SK-MEL-5 (cell line): ENCODE results near the gene SORCS2. TPM values are rescaled to one million over a fixed set of nuclear protein-coding genes. Genes with fewer than 3 reads are reported as not detected.

Source experiments
- DNase-seq: peaks from one replicate; pipeline ENCODE4 v3.0.0-alpha.2; 2016; ENCODE audit warnings: low read depth, low spot score
- in situ Hi-C: cut with HindIII; loops from 2 replicates; pipeline ENCODE4 v1.10.0; 2016; ENCODE audit warnings: low sequenced_read_pairs, high pct_unique_total_duplicates, low pct_unique_long_range_greater_than_20kb
- total RNA-seq: library from RNA; depleted of rRNA; stranded (reverse); fragments of >200 nt; shearing (Covaris generic); gene quantifications from 2 replicates; pipeline ENCODE4 v1.2.3, GENCODE V29; 2014

The SORCS2 gene
- total RNA-seq, 1 experiment from 2014 or later = not detected

- in situ Hi-C loops = no loop called here
- DNase-seq = no peak
Observed at GRCh38 chr4:7737268-7737645, 544.9 kb downstream of the SORCS2 start.

DNA sequence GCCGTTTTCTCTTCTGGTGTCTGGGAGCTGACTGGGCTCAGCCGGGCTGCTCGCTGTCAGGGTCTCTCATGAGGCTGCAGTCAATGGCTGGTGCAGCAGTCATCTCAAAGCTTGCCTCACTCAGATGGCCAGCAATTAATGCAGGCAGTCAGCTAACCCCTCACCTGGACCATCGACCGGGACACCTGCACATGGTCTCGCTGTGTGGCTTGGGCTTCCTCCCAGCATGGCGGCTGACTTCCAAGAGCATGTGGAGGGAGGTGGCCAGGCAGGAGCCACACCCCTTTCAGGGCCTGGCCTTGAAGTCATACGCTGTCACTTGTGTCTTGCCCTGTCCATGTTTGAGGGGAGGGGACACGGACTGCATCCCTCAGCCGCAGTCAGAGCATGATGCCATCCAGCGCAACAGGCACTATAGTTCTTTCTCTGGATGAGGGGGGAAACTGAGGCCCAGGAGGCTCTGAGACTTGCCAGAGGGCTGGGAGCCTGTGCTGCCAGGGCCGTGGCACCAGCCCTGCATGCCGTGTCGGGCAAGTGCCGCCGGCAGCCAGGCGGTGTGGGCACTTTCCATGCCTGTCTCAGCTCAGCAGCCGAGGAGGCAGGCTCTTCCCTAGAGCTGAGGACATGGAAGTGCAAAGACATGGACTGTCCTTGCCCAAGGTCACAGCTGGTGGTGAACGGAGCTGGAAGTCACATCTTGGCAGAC, 545.6 kb downstream of the SORCS2 start:
- in situ Hi-C loops = no loop called here
- DNase-seq = no peak

DNA sequence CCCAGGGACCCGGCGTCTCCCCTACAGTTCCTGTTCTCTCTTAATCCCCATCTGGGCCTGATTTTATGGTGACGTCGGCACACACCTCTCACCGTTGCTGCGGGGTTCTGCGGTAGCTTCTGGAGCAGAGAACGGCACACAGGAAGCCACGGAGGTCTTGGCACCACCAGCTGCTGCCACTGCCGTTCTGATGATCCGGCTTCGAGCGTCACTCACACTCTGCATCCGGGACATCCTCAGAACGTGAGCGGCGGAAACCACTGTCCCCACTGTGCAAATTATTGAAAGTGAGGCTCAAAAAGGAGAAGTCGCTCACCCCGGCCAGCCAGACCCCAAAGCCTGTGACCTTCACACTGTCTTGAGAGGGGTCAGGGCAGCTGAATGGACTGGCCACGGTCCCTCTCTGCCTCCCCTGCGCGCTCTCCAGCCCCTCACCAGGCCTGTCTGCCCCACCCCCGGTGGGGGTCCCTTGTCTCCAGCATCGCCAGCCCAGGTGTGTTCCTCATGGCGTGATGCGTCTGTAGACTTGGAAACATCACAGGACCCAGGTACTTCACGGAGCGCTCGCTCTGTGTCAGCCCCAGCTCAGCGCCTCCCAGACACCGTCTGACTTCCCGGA, 546.2 kb downstream of the SORCS2 start:
- in situ Hi-C loops = no loop called here
- DNase-seq = no peak

- DNase-seq = no peak
- in situ Hi-C loops = no loop called here
Observed at GRCh38 chr4:7739077-7739917, 547.0 kb downstream of the SORCS2 start.

- DNase-seq = no peak
- in situ Hi-C loops = no loop called here
Observed at GRCh38 chr4:7739918-7740865, 547.9 kb downstream of the SORCS2 start.

GRCh38 chr4:7740866-7741525, 548.7 kb downstream of the SORCS2 start:
- no peak for DNase-seq
- in situ Hi-C loops = no loop called here

GRCh38 chr4:7741946-7742806, 549.8 kb downstream of the SORCS2 start:
- in situ Hi-C loops = no loop called here
- no peak for DNase-seq

GRCh38 chr4:7742807-7743280, 550.5 kb downstream of the SORCS2 start:
- no peak for DNase-seq
- in situ Hi-C loops = no loop called here

DNA sequence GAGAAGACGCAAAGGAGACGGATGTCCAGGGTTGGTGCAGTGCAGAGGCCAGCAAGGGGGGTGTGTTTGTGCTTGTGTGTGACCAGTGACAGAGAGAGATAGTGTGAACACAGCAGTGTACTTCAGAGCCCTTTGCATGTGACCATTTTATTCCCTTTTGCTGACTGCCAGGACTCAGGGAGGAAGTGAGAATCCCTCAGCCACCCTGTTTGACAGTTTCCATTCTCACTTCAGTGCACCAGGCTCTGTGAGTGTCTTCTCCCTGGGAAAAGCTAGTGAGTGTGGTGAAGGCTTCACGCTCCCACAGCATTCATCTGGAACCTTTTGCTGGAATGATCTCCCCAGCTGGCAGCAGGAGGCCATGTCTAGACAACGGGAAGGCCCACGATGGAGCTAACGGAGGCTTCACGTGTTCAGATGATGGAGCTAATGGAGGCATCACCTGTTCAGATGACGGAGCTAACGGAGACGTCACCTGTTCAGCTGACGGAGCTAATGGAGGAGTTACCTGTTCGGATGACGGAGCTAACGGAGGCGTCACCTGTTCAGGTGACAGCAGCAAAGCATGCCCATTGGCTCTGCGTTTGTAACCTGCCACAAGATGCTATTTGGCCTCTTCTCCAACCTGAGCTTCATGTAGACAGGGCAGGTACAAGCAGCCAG, 551.9 kb downstream of the SORCS2 start:
- in situ Hi-C loops = no loop called here
- no peak for DNase-seq

- in situ Hi-C loops = no loop called here
- DNase-seq = no peak
Observed at GRCh38 chr4:7745301-7745885, 553.1 kb downstream of the SORCS2 start.

- no peak for DNase-seq
- in situ Hi-C loops = no loop called here
Observed at GRCh38 chr4:7746351-7747061, 554.2 kb downstream of the SORCS2 start.

DNA sequence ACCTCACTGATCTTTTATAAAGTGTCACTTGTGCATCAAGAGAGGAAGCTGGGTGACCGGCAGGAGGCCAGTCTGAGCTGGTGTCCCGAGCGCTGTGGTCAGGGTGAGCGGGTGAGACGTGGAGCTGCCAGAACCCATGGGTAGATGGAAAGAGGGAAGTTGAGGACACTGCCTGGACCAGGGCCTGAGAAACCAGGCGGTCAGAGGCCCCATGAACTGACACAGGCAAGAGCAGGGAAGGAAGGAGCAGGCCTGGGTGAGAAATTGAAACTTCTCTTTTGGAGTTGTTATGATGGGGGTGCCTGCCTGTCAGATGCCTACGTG, 554.7 kb downstream of the SORCS2 start:
- in situ Hi-C loops = no loop called here
- no peak for DNase-seq

DNA sequence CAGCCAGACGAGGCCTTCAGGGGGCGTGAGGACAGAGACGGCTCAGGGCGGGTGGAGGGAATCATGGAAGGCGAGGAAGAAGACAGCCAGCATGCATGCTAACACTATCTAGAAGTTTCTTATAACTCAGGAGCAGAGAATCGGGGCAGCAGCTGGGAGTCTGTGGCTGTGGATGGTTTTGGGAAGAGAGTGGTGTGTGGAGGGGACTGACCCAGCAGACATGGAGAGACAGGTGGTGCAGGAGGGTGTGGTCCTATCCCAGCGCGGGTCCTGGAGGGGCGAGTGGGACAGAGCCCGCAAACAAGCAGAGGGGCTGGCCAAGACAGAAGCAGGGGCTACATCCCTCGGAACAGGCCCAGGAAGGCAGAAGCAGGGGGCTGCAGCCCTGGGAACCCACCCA, 555.2 kb downstream of the SORCS2 start:
- no peak for DNase-seq
- in situ Hi-C loops = no loop called here

DNA sequence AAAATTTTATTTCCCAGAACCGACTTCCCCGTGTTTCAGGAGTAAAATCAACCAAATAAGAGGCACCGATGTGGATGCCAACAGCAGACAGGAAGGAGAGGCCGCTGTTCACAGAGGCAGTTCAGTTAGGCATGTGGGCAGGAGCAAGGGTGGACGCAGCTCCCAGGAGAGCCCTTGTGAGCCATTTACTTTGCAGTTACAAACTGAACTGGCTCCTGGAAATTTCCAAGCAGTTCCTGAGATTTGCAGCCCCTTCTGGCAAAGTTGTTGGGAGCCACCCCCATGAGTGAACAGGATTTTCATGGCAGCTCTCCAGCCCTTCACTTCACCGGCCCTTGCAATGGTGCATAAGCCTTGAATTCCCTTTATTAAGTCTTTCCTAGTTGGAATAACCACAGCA, 558.2 kb downstream of the SORCS2 start:
- no peak for DNase-seq
- in situ Hi-C loops = no loop called here

DNA sequence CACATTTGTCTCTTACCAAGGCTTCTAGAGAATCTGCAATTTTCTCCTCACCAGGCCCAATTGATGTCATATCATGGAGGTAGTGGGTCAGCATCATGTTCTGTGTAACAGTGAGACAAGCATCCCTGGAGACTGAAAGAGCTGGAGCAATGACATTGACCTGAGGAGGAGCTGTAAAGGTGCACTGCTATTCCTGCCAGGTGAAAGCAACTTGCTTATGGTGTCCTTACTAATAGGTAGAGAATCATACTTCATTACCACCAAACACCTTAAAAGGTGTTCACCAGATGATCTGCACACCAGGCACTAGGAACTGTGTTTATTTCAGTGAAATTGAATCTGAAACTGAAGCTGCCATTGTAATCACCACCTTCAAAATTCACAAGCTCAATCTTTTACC, 558.6 kb downstream of the SORCS2 start:
- DNase-seq = no peak
- in situ Hi-C loops = no loop called here
